Esophagus squamous epithelium (tissue), 4 donors: Measurements from ENCODE around the gene DSG4.

ENCODE experiments used
- POLR2A ChIP-seq, 4 donors: fragments of 450-650 bp; IDR thresholded peaks; one replicate each; pipeline ENCODE4 v1.6.1; 2017; ENCODE audit warnings: antibody characterized with exemption in 4 of 4, mild to moderate bottlenecking in 4 of 4, moderate library complexity in 3 of 4
- TF ChIP-seq, protein P1 (sequence below), 6 experiments: fragments of 450-650 bp in 4 of 6; fragments of 200-600 bp in 2 of 6; sonication (generic) in 2 of 6; IDR thresholded peaks; one replicate each; pipeline ENCODE4 v1.5.1; 2016 to 2019; ENCODE audit warnings: antibody characterized with exemption in 6 of 6, mild to moderate bottlenecking in 4 of 6, moderate library complexity in 4 of 6

GRCh38 chr18:31398191-31398590 is 21.6 kb downstream of the DSG4 start:
- TF ChIP-seq, protein P1, sequence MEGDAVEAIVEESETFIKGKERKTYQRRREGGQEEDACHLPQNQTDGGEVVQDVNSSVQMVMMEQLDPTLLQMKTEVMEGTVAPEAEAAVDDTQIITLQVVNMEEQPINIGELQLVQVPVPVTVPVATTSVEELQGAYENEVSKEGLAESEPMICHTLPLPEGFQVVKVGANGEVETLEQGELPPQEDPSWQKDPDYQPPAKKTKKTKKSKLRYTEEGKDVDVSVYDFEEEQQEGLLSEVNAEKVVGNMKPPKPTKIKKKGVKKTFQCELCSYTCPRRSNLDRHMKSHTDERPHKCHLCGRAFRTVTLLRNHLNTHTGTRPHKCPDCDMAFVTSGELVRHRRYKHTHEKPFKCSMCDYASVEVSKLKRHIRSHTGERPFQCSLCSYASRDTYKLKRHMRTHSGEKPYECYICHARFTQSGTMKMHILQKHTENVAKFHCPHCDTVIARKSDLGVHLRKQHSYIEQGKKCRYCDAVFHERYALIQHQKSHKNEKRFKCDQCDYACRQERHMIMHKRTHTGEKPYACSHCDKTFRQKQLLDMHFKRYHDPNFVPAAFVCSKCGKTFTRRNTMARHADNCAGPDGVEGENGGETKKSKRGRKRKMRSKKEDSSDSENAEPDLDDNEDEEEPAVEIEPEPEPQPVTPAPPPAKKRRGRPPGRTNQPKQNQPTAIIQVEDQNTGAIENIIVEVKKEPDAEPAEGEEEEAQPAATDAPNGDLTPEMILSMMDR (IDR thresholded peaks at IDR 0.05) = no peak
- TF ChIP-seq POLR2A (IDR thresholded peaks at IDR 0.05) = no peak
